Uterus (tissue), 4 donors: ENCODE data around the gene PPP2R5A. TPM values are rescaled to one million over a fixed set of nuclear protein-coding genes. Genes with fewer than 3 reads are reported as not detected.
"Not testable (repeated sequence)": the region's sequence is repeated elsewhere in the genome, so short reads cannot be mapped to it uniquely, and the experiment has no call there.

ENCODE experiments used
- DNase-seq, 2 donors: peaks; one replicate each; pipeline ENCODE4 v3.0.0-alpha.2; 2019 to 2020
- H3K27ac ChIP-seq, 2 donors: fragments of 200-600 bp; sonication (generic); 1 replicate in 1 of 2; 2 replicates in 1 of 2; pipeline ENCODE4 v1.5.1; 2016 to 2018
- H3K27me3 ChIP-seq, 2 donors: fragments of 200-600 bp; sonication (generic); one replicate each; pipeline ENCODE4 v1.5.1; 2018 to 2019; ENCODE audit warnings: control low read depth in 1 of 2
- H3K36me3 ChIP-seq, 2 donors: fragments of 200-600 bp; sonication (generic); one replicate each; pipeline ENCODE4 v1.5.1; 2019; ENCODE audit warnings: control low read depth in 1 of 2
- H3K4me1 ChIP-seq, 2 donors: fragments of 200-600 bp; sonication (generic); one replicate each; pipeline ENCODE4 v1.5.1; 2018 to 2019; ENCODE audit warnings: control low read depth in 1 of 2
- H3K4me3 ChIP-seq, 2 donors: fragments of 200-600 bp; sonication (generic); 1 replicate in 1 of 2; 2 replicates in 1 of 2; pipeline ENCODE4 v1.5.1; 2018 to 2019; ENCODE audit warnings: mild to moderate bottlenecking in 1 of 2
- H3K9me3 ChIP-seq, 2 donors: fragments of 200-600 bp; sonication (generic); one replicate each; pipeline ENCODE4 v1.5.1; 2019; ENCODE audit warnings: control low read depth in 1 of 2
- POLR2A ChIP-seq, 2 donors: fragments of 450-650 bp; IDR thresholded peaks; one replicate each; pipeline ENCODE4 v1.6.1; 2016; ENCODE audit warnings: antibody characterized with exemption in 2 of 2, mild to moderate bottlenecking in 1 of 2, moderate library complexity in 1 of 2
- intact Hi-C: fragments of 100-400 bp; cut with DNase I; formaldehyde crosslinking; loops from one replicate; pipeline ENCODE4 v1.15.1; 2023; ENCODE audit warnings: low total_unique reads
- total RNA-seq, 4 donors: library from RNA; depleted of rRNA in 3 of 4; stranded (reverse); fragments of >200 nt in 3 of 4; gene quantifications; one replicate each; pipeline versions ENCODE4 v1.1.0 to v1.2.4, GENCODE V29; 2014 to 2023
- TF ChIP-seq, protein P1 (sequence below), 4 experiments: fragments of 200-600 bp in 2 of 4; fragments of 450-650 bp in 2 of 4; sonication (generic) in 2 of 4; IDR thresholded peaks; one replicate each; pipeline ENCODE4 v1.5.1; 2016 to 2019; ENCODE audit warnings: antibody characterized with exemption in 4 of 4, mild to moderate bottlenecking in 2 of 4, moderate library complexity in 1 of 4
- donor health status: DM: yes; HTN: yes; CAD: no.

The PPP2R5A gene
- total RNA-seq, 4 donors from 2014 or later = 14.9 to 44.4 (median 34.6) TPM

DNA sequence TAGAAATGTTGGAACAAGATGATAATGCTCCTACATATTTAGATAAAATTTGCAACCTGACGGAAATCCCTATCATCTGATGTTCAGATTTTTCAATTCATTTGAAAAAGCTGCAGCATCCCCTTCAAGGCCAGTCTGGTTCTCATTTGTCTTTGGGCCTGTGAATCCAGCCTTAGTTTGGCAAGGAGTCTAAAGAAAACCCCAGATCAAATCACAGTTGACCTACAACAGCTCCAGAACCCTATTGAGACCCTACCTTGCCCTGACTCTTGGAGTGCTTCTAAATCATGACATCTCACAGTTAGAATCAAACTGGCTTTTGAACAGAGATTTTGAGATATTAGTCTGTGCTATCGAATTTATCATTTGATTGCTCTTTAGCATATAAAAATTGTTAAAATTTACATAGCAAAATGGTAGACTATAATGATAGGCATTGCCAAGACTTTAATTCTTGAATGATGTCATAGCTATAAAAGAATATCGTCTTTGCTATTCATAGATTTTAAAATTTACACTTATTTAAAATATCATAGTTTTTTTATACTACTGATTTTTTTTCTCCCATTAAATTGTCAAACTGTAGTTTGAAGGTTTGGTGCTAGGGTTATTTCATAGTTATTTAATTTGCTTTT is 2.2 kb downstream of the PPP2R5A start:
- H3K36me3 ChIP-seq = no peaks in the 10 kb centered on the region
- H3K27ac ChIP-seq = peak overlapping the region; percentile 96 to 99
- DNase-seq = no peak
- TF ChIP-seq POLR2A (IDR thresholded peaks at IDR 0.05) = no peak
- TF ChIP-seq, protein P1, sequence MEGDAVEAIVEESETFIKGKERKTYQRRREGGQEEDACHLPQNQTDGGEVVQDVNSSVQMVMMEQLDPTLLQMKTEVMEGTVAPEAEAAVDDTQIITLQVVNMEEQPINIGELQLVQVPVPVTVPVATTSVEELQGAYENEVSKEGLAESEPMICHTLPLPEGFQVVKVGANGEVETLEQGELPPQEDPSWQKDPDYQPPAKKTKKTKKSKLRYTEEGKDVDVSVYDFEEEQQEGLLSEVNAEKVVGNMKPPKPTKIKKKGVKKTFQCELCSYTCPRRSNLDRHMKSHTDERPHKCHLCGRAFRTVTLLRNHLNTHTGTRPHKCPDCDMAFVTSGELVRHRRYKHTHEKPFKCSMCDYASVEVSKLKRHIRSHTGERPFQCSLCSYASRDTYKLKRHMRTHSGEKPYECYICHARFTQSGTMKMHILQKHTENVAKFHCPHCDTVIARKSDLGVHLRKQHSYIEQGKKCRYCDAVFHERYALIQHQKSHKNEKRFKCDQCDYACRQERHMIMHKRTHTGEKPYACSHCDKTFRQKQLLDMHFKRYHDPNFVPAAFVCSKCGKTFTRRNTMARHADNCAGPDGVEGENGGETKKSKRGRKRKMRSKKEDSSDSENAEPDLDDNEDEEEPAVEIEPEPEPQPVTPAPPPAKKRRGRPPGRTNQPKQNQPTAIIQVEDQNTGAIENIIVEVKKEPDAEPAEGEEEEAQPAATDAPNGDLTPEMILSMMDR (IDR thresholded peaks at IDR 0.05) = no peak
- intact Hi-C loops = no loop called here
- H3K27me3 ChIP-seq = no peaks in the 10 kb centered on the region
- H3K4me3 ChIP-seq = peak overlapping the region; percentile 67 to 89
- no peaks in the 10 kb centered on the region for H3K9me3 ChIP-seq
- peaks cover 0 to 12% of the 10 kb centered on the region in 2 donors for H3K4me1 ChIP-seq

DNA sequence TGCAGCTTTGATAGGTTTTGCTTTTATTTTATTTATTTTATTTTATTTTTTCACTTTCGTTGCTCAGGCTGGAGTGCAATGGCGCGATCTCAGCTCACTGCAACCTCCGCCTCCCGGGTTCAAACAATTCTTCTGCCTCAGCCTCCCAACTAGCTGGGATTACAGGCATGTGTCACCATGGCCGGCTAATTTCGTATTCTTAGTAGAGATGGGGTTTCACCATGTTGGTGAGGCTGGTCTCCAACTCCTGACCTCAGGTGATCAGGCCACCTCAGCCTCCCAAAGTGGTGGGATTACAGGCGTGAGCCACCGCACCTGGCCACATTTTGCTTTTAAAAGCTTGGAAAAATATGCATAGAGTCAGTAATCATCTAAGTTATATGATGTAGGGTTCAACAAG is 2.8 kb downstream of the PPP2R5A start:
- intact Hi-C loops, H3K36me3 ChIP-seq, H3K9me3 ChIP-seq, DNase-seq, H3K27me3 ChIP-seq: not testable (repeated sequence)
- H3K4me3 ChIP-seq = peak overlapping the region; percentile 67 to 89
- H3K4me1 ChIP-seq = peaks cover 0 to 16% of the 10 kb centered on the region in 2 donors
- peak overlapping the region; percentile 12 to 15 for H3K27ac ChIP-seq

DNA sequence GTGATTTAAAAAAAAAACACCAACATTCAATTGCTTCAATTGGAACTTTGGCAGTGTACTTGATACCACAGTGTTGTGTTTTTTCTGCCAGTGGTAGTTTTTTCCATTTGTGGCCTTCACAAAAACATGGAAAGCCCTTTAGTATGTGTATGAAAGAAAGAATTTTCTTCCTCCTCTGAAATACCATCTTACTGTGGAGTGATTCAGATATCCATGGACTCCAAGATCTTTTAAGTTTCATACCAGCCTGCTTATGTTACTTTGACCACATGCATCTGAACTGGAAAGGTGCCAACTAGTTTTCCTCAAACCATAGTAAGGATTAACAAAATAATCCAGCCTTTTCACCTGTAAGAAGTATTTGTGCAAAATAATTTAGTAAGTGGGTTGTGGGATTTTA is 3.4 kb downstream of the PPP2R5A start:
- H3K4me1 ChIP-seq = peaks cover 0 to 16% of the 10 kb centered on the region in 2 donors
- no peak for DNase-seq
- H3K36me3 ChIP-seq = no peaks in the 10 kb centered on the region
- no peak overlapping the region for H3K4me3 ChIP-seq
- H3K9me3 ChIP-seq = no peaks in the 10 kb centered on the region
- H3K27ac ChIP-seq = peak overlapping the region in 1 of 2 donors; percentile 12
- TF ChIP-seq POLR2A (IDR thresholded peaks at IDR 0.05) = no peak
- TF ChIP-seq, protein P1 (IDR thresholded peaks at IDR 0.05) = no peak
- H3K27me3 ChIP-seq = no peaks in the 10 kb centered on the region
- intact Hi-C loops = no loop called here

DNA sequence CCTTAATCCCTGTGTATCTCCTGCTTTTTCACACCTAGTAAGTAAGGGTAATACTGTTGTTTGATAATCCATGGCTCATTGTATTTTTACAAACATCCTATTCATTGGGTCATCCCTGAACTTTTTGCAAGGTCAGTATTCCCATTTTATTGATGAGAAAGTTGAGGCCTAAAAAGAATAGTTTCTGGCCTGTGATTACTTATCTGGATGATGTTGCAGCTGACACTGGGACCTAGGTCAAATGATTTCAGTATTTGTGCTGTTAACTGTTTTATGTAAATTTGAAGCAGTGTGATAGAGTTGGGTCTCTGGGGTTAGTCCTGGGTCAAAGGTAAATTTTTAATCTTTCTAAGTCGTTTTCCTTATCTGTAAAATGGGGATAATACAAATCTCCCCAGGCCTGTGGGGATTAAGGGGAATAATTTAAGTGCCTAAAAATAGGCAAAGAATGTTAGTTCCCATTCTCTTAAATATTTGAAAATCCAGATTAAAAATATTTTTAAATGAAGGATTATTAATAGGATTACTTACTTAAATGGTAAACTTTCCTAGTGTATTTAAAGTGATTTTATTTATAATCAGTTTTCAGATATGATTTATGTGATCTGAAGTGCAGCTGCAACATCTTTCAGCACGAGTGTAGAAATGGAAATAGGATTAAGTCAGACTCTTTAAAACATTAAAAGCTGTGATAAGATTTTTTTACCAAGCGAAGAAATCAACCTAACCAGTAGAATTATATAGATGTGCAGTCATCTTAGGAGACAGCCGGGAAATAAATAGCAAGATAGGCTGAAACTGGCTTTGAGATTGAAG is 4.3 kb downstream of the PPP2R5A start:
- DNase-seq = no peak
- peaks cover 0 to 16% of the 10 kb centered on the region in 2 donors for H3K4me1 ChIP-seq
- H3K9me3 ChIP-seq = no peaks in the 10 kb centered on the region
- peak overlapping the region in 1 of 2 donors; percentile 12 for H3K27ac ChIP-seq
- TF ChIP-seq POLR2A (IDR thresholded peaks at IDR 0.05) = no peak
- TF ChIP-seq, protein P1 (IDR thresholded peaks at IDR 0.05) = no peak
- H3K4me3 ChIP-seq = no peak overlapping the region
- intact Hi-C loops = no loop called here
- H3K36me3 ChIP-seq = no peaks in the 10 kb centered on the region
- H3K27me3 ChIP-seq = no peaks in the 10 kb centered on the region

DNA sequence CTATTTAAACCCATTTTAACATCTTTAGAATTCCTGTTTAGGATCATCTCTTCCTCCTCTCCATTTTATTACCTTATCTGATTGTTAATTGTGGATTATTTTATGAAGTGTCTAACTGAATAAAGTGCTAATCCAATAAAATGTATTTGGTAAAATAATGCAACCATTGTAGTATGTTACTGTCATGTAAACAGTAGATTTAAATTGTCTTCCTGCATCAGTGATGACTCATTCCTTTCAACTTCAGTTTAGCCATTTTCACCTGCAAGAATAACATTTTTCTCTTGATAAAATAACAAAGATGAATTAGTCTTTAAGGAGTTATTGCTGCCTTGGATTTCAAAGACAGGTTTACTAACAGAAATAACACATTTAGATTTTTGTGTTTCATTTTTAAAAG is 5.4 kb downstream of the PPP2R5A start:
- Histone ChIP-seq H3K9me3 (no peaks in the 10 kb centered on the region), H3K36me3 (no peaks in the 10 kb centered on the region), H3K27me3 (no peaks in the 10 kb centered on the region), H3K27ac (peak overlapping the region in 1 of 2 donors; percentile 6), H3K4me1 (peaks cover 0 to 17% of the 10 kb centered on the region in 2 donors), H3K4me3 (no peak overlapping the region)
- intact Hi-C loops = no loop called here
- TF ChIP-seq POLR2A (IDR thresholded peaks at IDR 0.05) = no peak
- TF ChIP-seq, protein P1 (IDR thresholded peaks at IDR 0.05) = no peak
- DNase-seq = no peak
